Measurements from ENCODE around the gene AKAP8.

Gene AKAP8

DNA sequence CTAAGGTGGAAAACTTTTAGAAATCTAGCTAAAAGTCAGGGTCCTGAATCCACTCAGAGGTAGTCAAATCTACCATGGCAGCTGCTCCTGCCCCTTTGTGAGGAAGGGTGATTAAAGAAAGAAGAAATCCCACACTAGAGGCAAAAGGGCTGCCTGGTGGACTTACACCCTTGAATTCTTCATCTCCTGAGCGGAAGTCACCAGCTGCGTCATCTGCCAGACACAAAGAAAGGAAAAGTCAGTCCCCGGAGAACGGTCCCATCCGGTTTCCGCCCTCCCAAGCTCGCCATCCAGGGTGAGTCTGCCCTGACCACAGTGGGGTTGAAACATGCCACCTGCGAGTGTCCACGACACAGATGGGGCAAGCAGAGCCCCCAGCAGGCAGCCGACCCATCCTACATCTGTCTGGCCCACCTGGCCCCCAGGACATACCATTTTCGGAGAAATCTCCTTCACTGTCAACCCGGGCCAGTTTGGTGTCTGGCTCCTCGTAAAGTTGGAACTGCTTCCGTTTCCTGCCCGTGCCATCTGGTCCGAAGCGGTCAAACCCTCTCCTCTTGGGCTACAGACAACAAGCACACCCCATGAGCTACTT, 7.7 kb downstream of the AKAP8 start:
- Histone ChIP-seq H3K79me2 (ENCODE audit: insufficient read depth, low read depth) (peaks cover 49% of the 10 kb centered on the region), H3K9ac (no peak overlapping the region), H2AFZ (ENCODE audit: low read depth) (no peak overlapping the region), H3K4me1 (ENCODE audit: low read depth, poor library complexity, severe bottlenecking) (peaks cover 14% of the 10 kb centered on the region), H4K20me1 (ENCODE audit: insufficient read depth) (no peaks in the 10 kb centered on the region), H3K27ac (no peak overlapping the region), H3K36me3 (ENCODE audit: insufficient read depth) (no peaks in the 10 kb centered on the region; the same call in 1 of the 2 replicates), H3K4me3 (IDR thresholded peaks at IDR 0.05; ENCODE audit: insufficient read depth, low read depth, low read length) (no peak overlapping the region), H3K4me2 (no peak overlapping the region), H3K27me3 (ENCODE audit: insufficient read depth, low read depth) (no peaks in the 10 kb centered on the region)
- TF ChIP-seq, protein P1, sequence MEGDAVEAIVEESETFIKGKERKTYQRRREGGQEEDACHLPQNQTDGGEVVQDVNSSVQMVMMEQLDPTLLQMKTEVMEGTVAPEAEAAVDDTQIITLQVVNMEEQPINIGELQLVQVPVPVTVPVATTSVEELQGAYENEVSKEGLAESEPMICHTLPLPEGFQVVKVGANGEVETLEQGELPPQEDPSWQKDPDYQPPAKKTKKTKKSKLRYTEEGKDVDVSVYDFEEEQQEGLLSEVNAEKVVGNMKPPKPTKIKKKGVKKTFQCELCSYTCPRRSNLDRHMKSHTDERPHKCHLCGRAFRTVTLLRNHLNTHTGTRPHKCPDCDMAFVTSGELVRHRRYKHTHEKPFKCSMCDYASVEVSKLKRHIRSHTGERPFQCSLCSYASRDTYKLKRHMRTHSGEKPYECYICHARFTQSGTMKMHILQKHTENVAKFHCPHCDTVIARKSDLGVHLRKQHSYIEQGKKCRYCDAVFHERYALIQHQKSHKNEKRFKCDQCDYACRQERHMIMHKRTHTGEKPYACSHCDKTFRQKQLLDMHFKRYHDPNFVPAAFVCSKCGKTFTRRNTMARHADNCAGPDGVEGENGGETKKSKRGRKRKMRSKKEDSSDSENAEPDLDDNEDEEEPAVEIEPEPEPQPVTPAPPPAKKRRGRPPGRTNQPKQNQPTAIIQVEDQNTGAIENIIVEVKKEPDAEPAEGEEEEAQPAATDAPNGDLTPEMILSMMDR (conservative IDR thresholded peaks at IDR 0.05; ENCODE audit: low read depth, low read length), result no peak

DNA sequence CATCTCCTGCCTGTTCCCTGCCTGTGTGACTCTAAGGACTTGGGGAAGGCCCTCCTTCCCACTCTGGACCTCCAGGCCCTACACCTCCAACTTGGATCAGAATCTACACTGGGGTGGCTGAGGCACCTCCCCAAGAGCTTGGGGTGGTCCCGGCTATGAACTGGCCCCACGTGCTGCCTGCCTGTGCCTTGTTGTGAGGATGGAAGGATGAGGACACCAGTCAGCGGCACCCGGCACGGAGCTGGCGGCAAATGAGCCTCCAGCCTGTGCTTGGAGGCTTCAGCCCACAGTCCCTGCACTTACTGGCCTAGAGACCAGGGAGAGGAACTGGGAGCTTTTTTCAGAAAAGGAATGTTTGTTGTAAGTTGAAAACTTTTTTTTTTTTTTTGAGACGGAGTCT, 8.5 kb downstream of the AKAP8 start:
- Histone ChIP-seq H3K4me2 (no peak overlapping the region), H3K36me3 (ENCODE audit: insufficient read depth) (no peaks in the 10 kb centered on the region; the same call in 1 of the 2 replicates), H3K9ac (no peak overlapping the region)

DNA sequence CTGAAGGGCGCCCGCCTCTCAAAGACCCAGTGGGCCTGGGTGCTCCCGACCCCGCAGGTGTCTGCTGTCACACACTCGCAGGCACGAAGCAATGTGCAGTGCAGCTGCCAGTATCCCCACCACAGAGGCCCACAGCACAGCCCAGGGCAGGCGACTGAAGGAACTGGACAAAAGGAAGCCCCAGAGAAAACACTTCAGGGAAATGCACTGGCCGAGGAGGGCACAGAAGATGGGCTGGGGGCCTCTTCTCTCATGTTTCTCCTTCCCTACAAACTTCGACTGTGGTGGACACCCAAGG, 10.0 kb downstream of the AKAP8 start:
- TF ChIP-seq, protein P1 (conservative IDR thresholded peaks at IDR 0.05; ENCODE audit: low read depth, low read length), result no peak
- Histone ChIP-seq H3K27ac (no peak overlapping the region), H3K4me2 (no peak overlapping the region), H3K4me1 (ENCODE audit: low read depth, poor library complexity, severe bottlenecking) (peaks cover 10% of the 10 kb centered on the region), H2AFZ (ENCODE audit: low read depth) (no peak overlapping the region), H3K4me3 (IDR thresholded peaks at IDR 0.05; ENCODE audit: insufficient read depth, low read depth, low read length) (no peak overlapping the region), H3K79me2 (ENCODE audit: insufficient read depth, low read depth) (peaks cover 25% of the 10 kb centered on the region), H3K27me3 (ENCODE audit: insufficient read depth, low read depth) (no peaks in the 10 kb centered on the region), H4K20me1 (ENCODE audit: insufficient read depth) (no peaks in the 10 kb centered on the region), H3K36me3 (ENCODE audit: insufficient read depth) (no peaks in the 10 kb centered on the region; the same call in 1 of the 2 replicates), H3K9ac (no peak overlapping the region)

More for the DNA sequence above, 8.5 kb downstream of the AKAP8 start:
- H4K20me1 ChIP-seq (ENCODE audit: insufficient read depth), result no peaks in the 10 kb centered on the region
- TF ChIP-seq, protein P1 (conservative IDR thresholded peaks at IDR 0.05; ENCODE audit: low read depth, low read length), result no peak
- no peaks in the 10 kb centered on the region for H3K27me3 ChIP-seq (ENCODE audit: insufficient read depth, low read depth)
- H2AFZ ChIP-seq (ENCODE audit: low read depth), result no peak overlapping the region
- H3K79me2 ChIP-seq (ENCODE audit: insufficient read depth, low read depth), result peaks cover 41% of the 10 kb centered on the region
- H3K4me1 ChIP-seq (ENCODE audit: low read depth, poor library complexity, severe bottlenecking), result peaks cover 10% of the 10 kb centered on the region
- no peak overlapping the region for H3K4me3 ChIP-seq (IDR thresholded peaks at IDR 0.05; ENCODE audit: insufficient read depth, low read depth, low read length)
- H3K27ac ChIP-seq, result no peak overlapping the region

DNA sequence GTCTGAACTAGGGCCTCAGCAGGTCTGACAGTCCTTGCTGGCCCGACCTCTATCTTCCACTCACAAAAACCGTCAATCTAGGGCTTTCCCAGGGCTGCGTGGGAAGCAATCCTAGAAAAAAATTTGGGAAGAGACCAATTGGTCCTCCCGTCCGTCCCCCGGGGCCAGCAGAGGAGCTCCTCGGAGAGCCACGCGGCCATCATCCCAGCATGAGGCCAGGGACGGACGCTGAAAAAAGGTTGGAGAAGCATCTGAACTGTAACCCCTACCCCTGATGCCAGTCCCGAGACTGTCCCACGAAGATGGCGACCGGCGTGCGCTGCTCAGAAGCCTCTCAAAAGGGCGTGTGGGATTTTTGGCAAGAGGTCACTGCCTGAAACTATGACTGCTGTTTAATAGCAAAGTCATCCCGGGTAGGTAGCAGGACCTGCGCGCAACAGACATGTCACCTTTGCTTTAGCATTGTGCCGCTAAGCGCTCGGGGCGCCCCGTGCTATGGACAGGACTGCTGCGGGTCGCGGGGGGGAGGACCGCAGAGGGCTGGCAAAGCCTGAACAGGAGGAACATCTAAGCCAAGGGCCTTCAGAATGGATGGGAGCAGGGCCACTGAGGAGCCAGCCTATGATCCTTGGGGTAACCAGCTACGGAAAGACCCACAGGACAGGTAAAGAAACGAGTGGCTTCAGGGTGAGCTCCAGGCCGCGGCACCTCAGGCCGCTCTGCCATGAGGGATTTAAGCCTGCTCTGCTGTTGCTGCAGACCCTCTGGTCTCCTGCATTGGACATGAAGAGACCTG, 10.6 kb downstream of the AKAP8 start:
- no peak overlapping the region for H3K9ac ChIP-seq
- no peak overlapping the region for H3K27ac ChIP-seq
- no peak overlapping the region for H3K4me3 ChIP-seq (IDR thresholded peaks at IDR 0.05; ENCODE audit: insufficient read depth, low read depth, low read length)
- TF ChIP-seq, protein P1 (conservative IDR thresholded peaks at IDR 0.05; ENCODE audit: low read depth, low read length), result no peak
- H4K20me1 ChIP-seq (ENCODE audit: insufficient read depth), result no peaks in the 10 kb centered on the region
- no peaks in the 10 kb centered on the region; the same call in 1 of the 2 replicates for H3K36me3 ChIP-seq (ENCODE audit: insufficient read depth)
- H3K4me1 ChIP-seq (ENCODE audit: low read depth, poor library complexity, severe bottlenecking), result peaks cover 10% of the 10 kb centered on the region
- no peak overlapping the region for H2AFZ ChIP-seq (ENCODE audit: low read depth)
- H3K4me2 ChIP-seq, result no peak overlapping the region
- H3K79me2 ChIP-seq (ENCODE audit: insufficient read depth, low read depth), result peaks cover 20% of the 10 kb centered on the region; the same call in 1 of the 2 replicates
- no peaks in the 10 kb centered on the region for H3K27me3 ChIP-seq (ENCODE audit: insufficient read depth, low read depth)
